Spinal cord (tissue), 10 donors: ENCODE results near the gene CALN1. TPM values are rescaled to one million over a fixed set of nuclear protein-coding genes. Genes with fewer than 3 reads are reported as not detected.
"Not testable (repeated sequence)": the region's sequence is repeated elsewhere in the genome, so short reads cannot be mapped to it uniquely, and the experiment has no call there.

Experiments used
- DNase-seq, 6 donors: peaks; one replicate each; pipeline versions ENCODE4 v3.0.0 to v3.0.0-alpha.2; 2013 to 2015; ENCODE audit warnings: low spot score in 6 of 6, low read depth in 4 of 6
- H3K27ac ChIP-seq: one replicate; pipeline ENCODE4 v1.5.1; 2013; ENCODE audit warnings: low read depth, low read length, control low read depth
- H3K27me3 ChIP-seq: one replicate; pipeline ENCODE4 v1.6.1; 2013; ENCODE audit warnings: low read length; ENCODE audit not compliant: control insufficient read depth, insufficient read depth
- H3K36me3 ChIP-seq: one replicate; pipeline ENCODE4 v1.6.1; 2013; ENCODE audit warnings: low read length; ENCODE audit not compliant: control insufficient read depth, insufficient read depth
- H3K4me1 ChIP-seq: one replicate; pipeline ENCODE4 v1.6.1; 2013; ENCODE audit warnings: low read length; ENCODE audit not compliant: control insufficient read depth, insufficient read depth
- H3K4me3 ChIP-seq: one replicate; pipeline ENCODE4 v1.5.1; 2013; ENCODE audit warnings: low read depth, low read length, control low read depth
- H3K9me3 ChIP-seq: one replicate; pipeline ENCODE4 v1.6.1; 2013; ENCODE audit warnings: low read length; ENCODE audit not compliant: control insufficient read depth, insufficient read depth
- WGBS: methylation state at CpG from one replicate; pipeline ENCODE4 v1.1.5; 2013; ENCODE audit warnings: missing lambda C conversion rate; ENCODE audit not compliant: insufficient coverage; 5-methylcytosine and 5-hydroxymethylcytosine counted together
- polyA plus RNA-seq, 2 donors: library from polyadenylated mRNA; unstranded; fragments of 120-200 nt; gene quantifications; one replicate each; pipeline ENCODE4 v1.2.1, GENCODE V29; 2013; ENCODE audit not compliant: insufficient read length in 2 of 2
- total RNA-seq, 2 donors: library from RNA; depleted of rRNA in 1 of 2; stranded (reverse); fragments of 120-200 nt in 1 of 2; fragments of >200 nt in 1 of 2; gene quantifications; one replicate each; pipeline versions ENCODE4 v1.2.3 to v1.2.4, GENCODE V29; 2013 to 2014
- donor health status: healthy.

CALN1 gene
- total and polyA plus RNA-seq, 4 donors: 14.7 to 30.0 (median 22.1) TPM

DNA sequence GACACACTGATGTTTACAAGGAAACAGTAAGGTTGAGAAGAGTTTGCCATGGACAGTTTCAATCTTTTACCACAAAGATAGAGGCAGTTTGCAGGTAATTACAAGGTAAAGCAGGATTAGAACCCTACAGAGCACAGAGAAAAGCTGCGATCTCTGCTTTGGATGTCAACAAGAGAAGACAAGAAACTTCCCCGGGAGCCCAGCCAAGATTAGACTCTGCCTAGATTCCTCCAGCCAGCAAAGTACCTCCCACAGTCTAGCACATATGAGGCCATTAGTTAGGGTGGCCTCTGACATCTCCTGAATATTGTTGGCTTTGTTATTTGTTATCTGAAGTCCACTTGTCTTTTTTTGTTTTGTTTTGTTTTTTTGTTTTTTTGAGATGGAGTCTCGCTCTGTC lies 178.1 kb downstream of the CALN1 start:
- Histone ChIP-seq H3K4me1 (no peaks in the 10 kb centered on the region), H3K36me3 (no peaks in the 10 kb centered on the region)
- DNase-seq: peak in 1 of 6 donors; percentile 14

GRCh38 chr7:72230281-72230680 lies 181.9 kb downstream of the CALN1 start:
- Histone ChIP-seq H3K4me3 (no peak overlapping the region), H3K36me3 (no peaks in the 10 kb centered on the region), H3K9me3 (no peaks in the 10 kb centered on the region), H3K4me1 (no peaks in the 10 kb centered on the region), H3K27me3 (no peaks in the 10 kb centered on the region), H3K27ac (no peak overlapping the region)
- DNase-seq: no peak
- 100% methylated on average over 2 of the region's 4 CpGs for WGBS

More for the DNA sequence above, 178.1 kb downstream of the CALN1 start:
- no peaks in the 10 kb centered on the region for H3K27me3 ChIP-seq
- no peak overlapping the region for H3K4me3 ChIP-seq
- H3K9me3 ChIP-seq: no peaks in the 10 kb centered on the region
- 80% methylated on average over 2 of the region's 3 CpGs for WGBS
- H3K27ac ChIP-seq: no peak overlapping the region

DNA sequence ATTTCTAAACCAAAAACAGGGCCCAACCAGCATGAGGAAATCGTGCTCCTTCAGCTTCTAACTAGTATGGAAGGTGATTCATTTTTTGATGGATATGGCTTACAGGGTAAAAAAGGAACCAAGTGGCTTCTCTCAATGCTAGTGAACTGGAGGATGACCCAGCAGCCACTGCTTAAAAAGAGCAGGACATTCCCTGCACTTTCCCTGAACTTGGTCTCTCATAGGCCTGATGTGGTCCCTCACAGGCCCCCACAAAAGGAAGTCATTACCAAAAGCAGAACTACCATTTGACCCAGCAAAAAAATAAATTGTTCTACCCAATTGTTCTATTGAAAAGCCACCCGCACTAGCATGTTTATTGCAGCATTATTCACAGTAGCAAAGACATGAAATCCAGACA lies 188.8 kb downstream of the CALN1 start:
- WGBS: no CpG with 5 or more reads among the region's 2 CpGs
- no peaks in the 10 kb centered on the region for H3K36me3 ChIP-seq
- no peaks in the 10 kb centered on the region for H3K9me3 ChIP-seq
- H3K4me1 ChIP-seq: no peaks in the 10 kb centered on the region
- DNase-seq: no peak
- no peaks in the 10 kb centered on the region for H3K27me3 ChIP-seq
- H3K4me3 ChIP-seq: no peak overlapping the region
- no peak overlapping the region for H3K27ac ChIP-seq

GRCh38 chr7:72222136-72222535 lies 190.0 kb downstream of the CALN1 start:
- 100% methylated on average over 4 of the region's 5 CpGs for WGBS

DNA sequence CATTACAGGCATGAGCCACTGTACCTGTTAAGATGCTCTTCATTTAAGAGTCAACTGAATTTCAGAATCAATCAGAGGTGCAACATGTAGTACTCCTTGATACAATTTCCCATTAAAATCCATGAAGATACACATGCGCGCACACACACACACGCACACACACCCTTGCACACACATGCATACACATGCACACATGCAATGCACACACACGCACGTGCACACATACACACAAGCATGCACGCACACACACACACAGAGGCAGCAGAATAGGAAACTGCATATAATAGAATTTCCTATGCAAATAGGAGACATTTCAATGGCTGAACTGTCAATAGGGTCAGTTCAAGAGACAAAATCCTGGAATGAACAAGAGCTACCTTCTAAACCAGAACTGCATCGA lies 192.6 kb downstream of the CALN1 start:
- Histone ChIP-seq H3K27ac (no peak overlapping the region), H3K4me1 (no peaks in the 10 kb centered on the region), H3K4me3 (no peak overlapping the region), H3K36me3 (no peaks in the 10 kb centered on the region), H3K27me3 (no peaks in the 10 kb centered on the region), H3K9me3 (no peaks in the 10 kb centered on the region)
- WGBS: 95% methylated on average over 6 of the region's 7 CpGs
- DNase-seq: no peak

More at GRCh38 chr7:72222136-72222535, 190.0 kb downstream of the CALN1 start:
- Histone ChIP-seq H3K4me1 (no peaks in the 10 kb centered on the region), H3K9me3 (no peaks in the 10 kb centered on the region), H3K36me3 (no peaks in the 10 kb centered on the region), H3K4me3 (no peak overlapping the region), H3K27ac (no peak overlapping the region), H3K27me3 (no peaks in the 10 kb centered on the region)
- peak in 1 of 6 donors; percentile 50 for DNase-seq

- 60% methylated on average over 3 of the region's 5 CpGs for WGBS
- Histone ChIP-seq H3K27me3 (no peaks in the 10 kb centered on the region), H3K27ac (no peak overlapping the region), H3K9me3 (no peaks in the 10 kb centered on the region), H3K4me3 (no peak overlapping the region), H3K4me1 (no peaks in the 10 kb centered on the region), H3K36me3 (no peaks in the 10 kb centered on the region)
- peak in 1 of 6 donors; percentile 15 for DNase-seq
Measured at GRCh38 chr7:72217151-72217550, 195.0 kb downstream of the CALN1 start.

GRCh38 chr7:72213769-72214168 lies 198.4 kb downstream of the CALN1 start:
- 63% methylated on average over 4 of the region's 5 CpGs for WGBS

GRCh38 chr7:72213081-72213480 lies 199.1 kb downstream of the CALN1 start:
- Histone ChIP-seq H3K36me3 (no peaks in the 10 kb centered on the region), H3K4me1 (no peaks in the 10 kb centered on the region), H3K4me3 (no peak overlapping the region), H3K27me3 (no peaks in the 10 kb centered on the region), H3K9me3 (no peaks in the 10 kb centered on the region), H3K27ac (no peak overlapping the region)
- 49% methylated on average over 6 of the region's 7 CpGs for WGBS
- no peak for DNase-seq

More at GRCh38 chr7:72213769-72214168, 198.4 kb downstream of the CALN1 start:
- H3K9me3 ChIP-seq: no peaks in the 10 kb centered on the region
- H3K4me1 ChIP-seq: no peaks in the 10 kb centered on the region
- H3K27ac ChIP-seq: no peak overlapping the region
- no peaks in the 10 kb centered on the region for H3K27me3 ChIP-seq
- no peaks in the 10 kb centered on the region for H3K36me3 ChIP-seq
- no peak for DNase-seq
- H3K4me3 ChIP-seq: no peak overlapping the region

DNA sequence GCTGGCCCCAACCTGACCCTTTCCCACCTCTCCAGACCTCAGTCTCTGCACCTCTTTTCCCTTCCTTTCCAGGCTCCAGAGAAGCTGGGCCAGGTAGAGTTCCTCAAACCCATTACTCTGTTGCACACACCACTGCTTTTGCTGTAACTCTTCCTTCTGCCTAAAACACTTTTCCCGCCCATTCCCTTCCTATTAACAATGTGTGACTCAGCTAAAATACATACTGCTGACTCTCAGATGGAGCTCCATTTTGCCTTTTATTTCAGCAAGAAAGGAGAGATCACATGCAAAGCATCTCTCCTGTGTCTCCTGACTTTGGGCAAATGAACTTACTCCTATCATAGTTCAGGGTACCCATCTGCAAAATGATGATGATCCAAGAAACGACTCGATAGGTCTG lies 201.0 kb downstream of the CALN1 start:
- Histone ChIP-seq H3K27me3 (no peaks in the 10 kb centered on the region), H3K36me3 (no peaks in the 10 kb centered on the region), H3K4me3 (no peak overlapping the region), H3K9me3 (no peaks in the 10 kb centered on the region), H3K27ac (no peak overlapping the region), H3K4me1 (no peaks in the 10 kb centered on the region)
- WGBS: 94% methylated on average over 3 of the region's 3 CpGs
- no peak for DNase-seq

GRCh38 chr7:72209006-72209405 lies 203.1 kb downstream of the CALN1 start:
- H3K36me3 ChIP-seq, H3K4me3 ChIP-seq, H3K9me3 ChIP-seq, H3K4me1 ChIP-seq, H3K27me3 ChIP-seq, H3K27ac ChIP-seq, DNase-seq: not testable (repeated sequence)
